Measurements from ENCODE around the gene KIF6.

Gene KIF6

DNA sequence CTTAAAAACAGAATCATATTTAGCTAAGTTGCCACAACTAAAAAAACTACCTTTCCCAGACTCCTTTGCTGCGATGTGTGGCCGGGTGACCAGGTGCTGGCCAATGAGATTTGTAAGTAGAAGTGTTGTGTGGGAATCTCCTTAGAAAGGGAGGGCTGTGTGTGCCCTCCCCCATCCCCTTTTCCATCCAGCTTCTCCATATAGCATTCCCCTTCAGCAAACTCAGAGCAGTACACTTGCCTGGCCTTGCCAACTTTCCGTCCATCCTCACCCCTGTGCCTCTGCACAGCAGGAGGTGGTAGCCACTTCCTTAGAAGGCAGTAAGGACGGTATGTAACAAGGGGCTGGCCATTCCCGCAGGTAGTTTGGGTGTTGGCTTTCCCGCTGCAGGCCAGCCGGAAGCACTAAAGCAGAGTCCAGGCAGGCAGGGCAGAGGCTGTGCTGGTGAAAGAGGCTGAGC is 380.4 kb downstream of the KIF6 start:
- DNase-seq (ENCODE audit: low read depth in 2 of 2) = peak in 1 of 2 donors; percentile 15
- H3K4me3 ChIP-seq (replicated peaks in 1 of 2; ENCODE audit: low read depth in 2 of 2, low read length in 2 of 2) = no peak overlapping the region
- TF ChIP-seq, protein P1, sequence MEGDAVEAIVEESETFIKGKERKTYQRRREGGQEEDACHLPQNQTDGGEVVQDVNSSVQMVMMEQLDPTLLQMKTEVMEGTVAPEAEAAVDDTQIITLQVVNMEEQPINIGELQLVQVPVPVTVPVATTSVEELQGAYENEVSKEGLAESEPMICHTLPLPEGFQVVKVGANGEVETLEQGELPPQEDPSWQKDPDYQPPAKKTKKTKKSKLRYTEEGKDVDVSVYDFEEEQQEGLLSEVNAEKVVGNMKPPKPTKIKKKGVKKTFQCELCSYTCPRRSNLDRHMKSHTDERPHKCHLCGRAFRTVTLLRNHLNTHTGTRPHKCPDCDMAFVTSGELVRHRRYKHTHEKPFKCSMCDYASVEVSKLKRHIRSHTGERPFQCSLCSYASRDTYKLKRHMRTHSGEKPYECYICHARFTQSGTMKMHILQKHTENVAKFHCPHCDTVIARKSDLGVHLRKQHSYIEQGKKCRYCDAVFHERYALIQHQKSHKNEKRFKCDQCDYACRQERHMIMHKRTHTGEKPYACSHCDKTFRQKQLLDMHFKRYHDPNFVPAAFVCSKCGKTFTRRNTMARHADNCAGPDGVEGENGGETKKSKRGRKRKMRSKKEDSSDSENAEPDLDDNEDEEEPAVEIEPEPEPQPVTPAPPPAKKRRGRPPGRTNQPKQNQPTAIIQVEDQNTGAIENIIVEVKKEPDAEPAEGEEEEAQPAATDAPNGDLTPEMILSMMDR (IDR thresholded peaks at IDR 0.05; ENCODE audit: low read depth, low read length) = no peak

DNA sequence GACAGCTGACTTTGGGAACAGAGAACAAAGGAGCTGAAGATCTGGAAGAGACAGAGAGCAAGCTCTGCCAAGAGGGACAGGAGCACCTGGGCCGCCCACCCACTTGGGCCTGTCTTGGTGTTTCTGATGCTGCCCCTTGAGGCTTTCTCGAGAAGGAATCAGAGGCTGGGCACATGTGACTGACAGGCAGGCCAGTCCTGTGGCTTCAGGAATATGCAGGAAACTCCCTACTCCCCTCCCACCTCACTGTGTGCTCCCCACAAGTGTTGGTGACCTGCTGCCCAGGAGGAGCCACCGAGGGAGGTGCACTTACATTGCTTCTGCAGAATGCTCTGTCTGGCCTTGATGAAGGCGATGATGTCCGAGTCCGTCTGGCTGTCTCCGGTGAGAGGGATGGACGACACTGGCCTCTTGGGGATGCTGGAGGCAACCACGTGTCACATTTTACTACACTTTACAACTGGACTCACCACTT is 381.8 kb downstream of the KIF6 start:
- no peak overlapping the region for H3K4me3 ChIP-seq (replicated peaks in 1 of 2; ENCODE audit: low read depth in 2 of 2, low read length in 2 of 2)
- TF ChIP-seq, protein P1 (IDR thresholded peaks at IDR 0.05; ENCODE audit: low read depth, low read length) = no peak
- DNase-seq (ENCODE audit: low read depth in 2 of 2) = no peak

DNA sequence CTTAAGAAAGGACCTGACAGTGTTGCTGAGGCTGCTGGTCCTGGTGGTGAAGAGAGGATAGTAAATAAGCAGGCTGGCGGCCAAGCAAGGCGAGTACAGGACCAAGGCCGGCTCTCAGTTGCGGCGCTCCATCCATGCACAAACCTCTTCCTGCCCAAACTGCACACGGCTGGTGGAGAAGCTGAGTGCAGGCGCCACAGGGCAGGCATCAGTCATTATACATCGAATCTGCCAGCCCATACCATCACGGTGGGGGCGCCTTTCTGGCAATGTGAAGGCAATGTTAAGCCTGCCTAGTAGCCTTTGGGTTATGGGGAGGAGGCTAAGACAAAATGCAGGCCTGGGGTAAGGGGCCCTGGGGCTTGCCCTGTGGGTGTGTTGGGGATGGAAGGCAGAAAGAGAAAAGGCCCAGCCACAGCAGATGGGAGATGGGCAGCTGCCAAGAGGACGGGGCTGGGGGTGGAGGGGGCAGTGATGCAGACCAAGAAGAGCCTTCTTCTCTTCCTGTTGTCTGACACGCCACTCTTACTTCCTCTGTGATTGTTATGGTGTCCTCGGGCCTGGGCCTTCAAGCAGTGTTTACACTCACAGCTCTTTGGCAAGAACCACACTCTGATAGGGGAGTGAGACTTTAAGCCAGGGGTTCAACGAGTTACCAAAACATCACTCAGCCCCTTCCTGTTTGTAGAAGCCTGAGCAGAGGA is 382.4 kb downstream of the KIF6 start:
- TF ChIP-seq, protein P1 (IDR thresholded peaks at IDR 0.05; ENCODE audit: low read depth, low read length) = no peak
- H3K4me3 ChIP-seq (replicated peaks in 1 of 2; ENCODE audit: low read depth in 2 of 2, low read length in 2 of 2) = no peak overlapping the region
- DNase-seq (ENCODE audit: low read depth in 2 of 2) = no peak

DNA sequence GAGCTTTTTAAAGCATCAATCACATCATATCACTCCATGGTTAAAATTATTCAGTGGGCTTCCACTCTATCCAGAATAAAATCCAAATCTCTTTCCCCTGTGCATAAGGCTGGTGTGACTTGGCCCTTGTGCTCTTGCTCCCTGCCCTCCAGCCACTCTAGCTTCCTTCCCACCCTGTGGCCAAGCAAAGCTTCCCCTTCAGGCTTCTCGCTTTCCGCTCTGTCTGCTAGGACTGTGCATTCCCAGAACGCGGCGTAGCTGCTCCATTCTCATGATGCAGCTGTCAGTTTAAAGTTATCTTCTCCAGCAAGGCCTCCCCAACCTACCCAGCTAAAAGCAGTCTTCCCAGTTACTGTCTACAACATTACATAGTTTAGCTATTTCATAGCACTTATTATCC is 383.3 kb downstream of the KIF6 start:
- H3K4me3 ChIP-seq (replicated peaks in 1 of 2; ENCODE audit: low read depth in 2 of 2, low read length in 2 of 2) = no peak overlapping the region
- DNase-seq (ENCODE audit: low read depth in 2 of 2) = no peak
- TF ChIP-seq, protein P1 (IDR thresholded peaks at IDR 0.05; ENCODE audit: low read depth, low read length) = no peak

DNA sequence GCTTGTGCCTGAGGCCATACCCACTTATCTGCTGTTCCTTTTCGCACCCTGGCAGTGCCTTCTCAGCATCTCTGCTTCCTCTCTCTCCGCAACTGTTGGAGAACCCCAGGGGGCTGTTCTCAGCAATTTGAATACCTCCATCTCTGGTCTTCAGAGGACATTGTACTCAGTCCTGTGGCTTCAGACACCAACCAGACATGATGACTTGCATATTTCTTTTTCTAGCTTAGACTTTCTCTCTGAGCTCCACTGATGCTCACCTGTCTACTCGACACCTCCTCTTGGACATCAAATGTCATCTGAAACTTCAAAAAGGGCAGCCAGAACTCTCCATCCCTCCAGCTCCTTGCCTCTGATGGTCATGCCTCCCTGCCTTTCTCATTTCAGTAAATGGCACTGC is 383.9 kb downstream of the KIF6 start:
- DNase-seq (ENCODE audit: low read depth in 2 of 2) = no peak
- H3K4me3 ChIP-seq (replicated peaks in 1 of 2; ENCODE audit: low read depth in 2 of 2, low read length in 2 of 2) = no peak overlapping the region
- TF ChIP-seq, protein P1 (IDR thresholded peaks at IDR 0.05; ENCODE audit: low read depth, low read length) = no peak

DNA sequence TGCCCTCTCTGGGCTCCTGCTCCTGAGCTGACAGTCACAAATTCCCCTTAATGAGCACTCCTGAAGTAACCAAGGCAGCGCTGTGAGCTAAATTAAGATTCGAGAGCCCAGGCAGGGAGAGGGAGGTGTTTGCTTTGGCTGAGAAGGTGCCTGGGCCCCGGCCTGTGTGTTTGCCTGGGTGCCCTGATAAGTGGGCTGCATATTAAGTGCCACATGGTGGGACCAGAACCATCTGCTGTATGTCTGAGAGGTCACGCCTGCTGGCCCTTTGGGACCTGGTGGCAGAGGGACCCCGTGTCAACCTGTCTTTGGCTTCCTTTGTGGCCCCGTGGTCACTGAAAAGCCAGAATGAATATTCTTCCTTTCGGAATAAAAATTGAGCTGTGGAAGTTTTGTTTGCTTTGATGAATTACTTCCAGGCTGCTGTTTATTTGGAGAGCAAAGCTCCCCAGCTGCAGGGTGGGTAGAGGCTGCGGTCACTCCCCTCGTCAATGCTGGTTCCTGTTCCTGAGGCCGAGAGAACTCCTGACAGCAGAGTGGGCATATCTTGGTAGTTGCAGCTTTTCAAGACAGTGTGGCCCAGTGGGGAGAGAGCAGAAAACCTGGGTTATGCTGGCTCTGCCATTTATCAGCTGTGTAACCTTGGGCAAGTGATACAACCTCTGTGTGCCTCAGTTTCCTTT is 385.2 kb downstream of the KIF6 start:
- DNase-seq (ENCODE audit: low read depth in 2 of 2) = no peak
- no peak overlapping the region for H3K4me3 ChIP-seq (replicated peaks in 1 of 2; ENCODE audit: low read depth in 2 of 2, low read length in 2 of 2)
- TF ChIP-seq, protein P1 (IDR thresholded peaks at IDR 0.05; ENCODE audit: low read depth, low read length) = no peak

Measured in cardiac fibroblast (primary cell).